GM12801 (cell line): ENCODE data around the gene RPS2.

Source experiments
- TF ChIP-seq, protein P1 (sequence below): IDR thresholded peaks from one replicate; pipeline ENCODE4 v1.5.1; 2011; ENCODE audit warnings: control low read depth; ENCODE audit not compliant: insufficient read length; ENCODE audit errors: extremely low read depth

RPS2 gene

DNA sequence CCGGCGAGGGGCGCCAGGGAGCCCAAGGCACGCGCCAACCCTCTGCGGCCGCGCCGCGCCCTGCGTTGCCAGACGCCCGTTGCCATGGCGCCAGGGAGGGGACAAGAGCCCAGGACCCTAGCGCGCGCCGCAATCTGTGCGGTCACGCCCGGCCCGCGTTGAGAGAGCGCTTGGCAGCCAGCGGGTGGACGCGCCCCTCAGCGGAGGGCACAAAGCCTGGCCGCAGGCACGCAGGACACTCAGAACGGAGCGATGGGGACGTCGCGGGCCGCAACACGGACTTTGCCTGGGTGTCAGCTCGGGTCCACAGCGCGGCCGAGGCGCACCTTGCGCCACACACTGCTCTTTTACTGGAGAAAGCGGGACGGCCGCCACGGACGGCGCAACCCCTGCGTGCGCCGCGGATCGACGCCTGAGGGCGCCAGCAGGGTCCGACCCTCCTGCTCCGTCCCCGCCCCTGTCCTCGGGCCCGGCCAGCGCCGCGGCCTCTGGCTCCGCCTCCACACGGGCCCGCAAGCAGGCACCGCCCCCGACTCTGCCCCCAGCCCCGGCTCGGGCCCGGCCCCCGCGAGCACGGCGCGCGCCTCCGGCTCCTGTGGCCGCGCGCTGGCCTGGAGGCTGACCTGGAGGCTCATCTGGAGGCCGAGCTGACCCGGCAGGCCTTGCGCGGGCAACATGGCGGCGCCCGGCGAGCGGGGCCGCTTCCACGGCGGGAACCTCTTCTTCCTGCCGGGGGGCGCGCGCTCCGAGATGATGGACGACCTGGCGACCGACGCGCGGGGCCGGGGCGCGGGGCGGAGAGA is 19.1 kb upstream of the RPS2 start, which contains the start of gene GFER:
GFER (plus strand) TSS at position 650 of the 803 bp plus-strand sequence; CDS start at position 676, 26 bp downstream.
- TF ChIP-seq, protein P1, sequence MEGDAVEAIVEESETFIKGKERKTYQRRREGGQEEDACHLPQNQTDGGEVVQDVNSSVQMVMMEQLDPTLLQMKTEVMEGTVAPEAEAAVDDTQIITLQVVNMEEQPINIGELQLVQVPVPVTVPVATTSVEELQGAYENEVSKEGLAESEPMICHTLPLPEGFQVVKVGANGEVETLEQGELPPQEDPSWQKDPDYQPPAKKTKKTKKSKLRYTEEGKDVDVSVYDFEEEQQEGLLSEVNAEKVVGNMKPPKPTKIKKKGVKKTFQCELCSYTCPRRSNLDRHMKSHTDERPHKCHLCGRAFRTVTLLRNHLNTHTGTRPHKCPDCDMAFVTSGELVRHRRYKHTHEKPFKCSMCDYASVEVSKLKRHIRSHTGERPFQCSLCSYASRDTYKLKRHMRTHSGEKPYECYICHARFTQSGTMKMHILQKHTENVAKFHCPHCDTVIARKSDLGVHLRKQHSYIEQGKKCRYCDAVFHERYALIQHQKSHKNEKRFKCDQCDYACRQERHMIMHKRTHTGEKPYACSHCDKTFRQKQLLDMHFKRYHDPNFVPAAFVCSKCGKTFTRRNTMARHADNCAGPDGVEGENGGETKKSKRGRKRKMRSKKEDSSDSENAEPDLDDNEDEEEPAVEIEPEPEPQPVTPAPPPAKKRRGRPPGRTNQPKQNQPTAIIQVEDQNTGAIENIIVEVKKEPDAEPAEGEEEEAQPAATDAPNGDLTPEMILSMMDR = no peak

DNA sequence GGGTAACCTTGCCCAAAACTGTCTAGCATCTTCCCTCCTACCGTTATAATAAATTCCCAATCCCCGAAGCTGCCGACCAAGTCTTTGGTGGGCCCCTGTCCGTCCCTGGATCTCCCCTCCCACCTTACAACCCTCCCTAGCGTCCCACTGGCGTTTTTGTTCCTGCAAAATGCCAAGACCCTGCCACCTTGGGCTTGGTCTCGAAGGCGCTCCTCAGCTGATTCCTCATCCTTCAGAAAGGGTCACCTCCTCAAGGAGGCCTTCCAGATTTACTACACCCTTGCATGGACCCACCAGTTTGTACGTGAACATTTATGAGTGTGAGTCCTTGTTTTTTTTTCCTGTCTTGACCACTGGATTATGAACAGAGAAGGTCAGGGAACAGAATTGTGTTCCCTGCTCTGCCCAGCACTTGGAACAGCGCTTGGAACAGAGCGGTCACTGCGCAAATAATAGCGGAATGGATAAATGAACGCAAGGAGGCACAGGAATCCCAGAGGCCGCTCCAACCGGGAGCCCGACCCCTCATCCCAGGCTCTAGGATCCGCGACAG is 18.4 kb upstream of the RPS2 start:
- TF ChIP-seq, protein P1 = no peak

DNA sequence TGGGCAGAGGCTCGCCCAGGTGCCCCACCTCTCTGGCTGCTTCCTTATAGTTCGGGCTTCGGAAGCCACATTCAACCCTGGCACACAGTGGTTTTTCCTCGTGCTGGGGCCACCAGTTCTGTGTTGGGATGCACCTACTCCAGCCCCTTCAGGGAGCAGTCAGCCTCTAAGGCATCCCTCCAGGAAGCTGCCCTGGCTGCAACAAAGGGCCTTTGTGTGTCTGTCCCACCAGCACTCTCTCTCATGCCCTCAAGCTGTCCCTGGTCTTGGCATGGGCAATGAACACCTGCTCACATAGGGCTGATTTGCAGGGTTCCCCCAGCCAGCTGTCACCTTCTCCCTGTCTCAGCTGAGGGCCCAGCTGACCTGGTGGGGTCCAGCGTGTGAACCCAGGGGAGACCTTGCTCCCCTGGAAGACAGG is 17.4 kb upstream of the RPS2 start:
- TF ChIP-seq, protein P1 = no peak

DNA sequence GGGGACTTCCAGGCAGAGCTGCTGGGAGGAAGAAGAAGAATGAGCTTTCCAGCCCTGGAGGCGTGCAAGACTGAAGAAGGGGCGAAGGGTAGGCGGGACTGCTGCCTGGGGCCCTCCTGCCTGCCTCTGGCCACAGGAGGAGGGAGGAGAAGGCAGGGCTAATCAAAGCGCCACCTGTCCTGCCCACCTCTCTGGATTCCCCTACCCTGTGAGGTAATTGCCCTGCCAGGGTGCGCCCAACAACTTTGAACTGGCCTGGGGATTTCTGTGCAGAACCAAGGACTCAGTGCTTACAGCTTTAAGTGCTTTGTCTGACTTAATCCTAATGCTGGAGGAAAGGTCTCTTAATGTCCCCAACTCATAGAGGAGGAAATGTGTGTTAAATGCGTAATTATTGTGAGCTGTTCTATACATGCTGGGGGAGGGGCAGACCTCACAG is 16.8 kb upstream of the RPS2 start, which contains the start of gene NOXO1:
NOXO1 (minus strand) TSS at position 72 of the 439 bp plus-strand sequence. CDS start 290 bp downstream, outside the sequence.
- TF ChIP-seq, protein P1 = no peak

DNA sequence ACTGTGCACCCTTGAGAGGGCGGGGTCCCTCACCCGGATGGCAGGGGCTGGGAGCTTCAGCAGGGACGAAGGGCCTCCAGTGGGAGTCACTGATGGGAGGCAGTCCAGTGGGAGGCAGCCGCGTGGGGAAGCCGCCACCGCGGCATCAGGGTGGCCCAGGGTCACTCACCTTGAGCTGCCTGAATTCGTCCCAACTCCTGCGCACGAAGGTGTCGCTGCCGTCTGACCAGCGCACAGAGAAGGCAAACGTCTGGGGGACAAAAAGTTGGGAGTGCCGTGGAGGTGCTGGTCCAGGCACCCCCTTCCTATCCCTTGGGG is 16.1 kb upstream of the RPS2 start:
- TF ChIP-seq, protein P1 = no peak

DNA sequence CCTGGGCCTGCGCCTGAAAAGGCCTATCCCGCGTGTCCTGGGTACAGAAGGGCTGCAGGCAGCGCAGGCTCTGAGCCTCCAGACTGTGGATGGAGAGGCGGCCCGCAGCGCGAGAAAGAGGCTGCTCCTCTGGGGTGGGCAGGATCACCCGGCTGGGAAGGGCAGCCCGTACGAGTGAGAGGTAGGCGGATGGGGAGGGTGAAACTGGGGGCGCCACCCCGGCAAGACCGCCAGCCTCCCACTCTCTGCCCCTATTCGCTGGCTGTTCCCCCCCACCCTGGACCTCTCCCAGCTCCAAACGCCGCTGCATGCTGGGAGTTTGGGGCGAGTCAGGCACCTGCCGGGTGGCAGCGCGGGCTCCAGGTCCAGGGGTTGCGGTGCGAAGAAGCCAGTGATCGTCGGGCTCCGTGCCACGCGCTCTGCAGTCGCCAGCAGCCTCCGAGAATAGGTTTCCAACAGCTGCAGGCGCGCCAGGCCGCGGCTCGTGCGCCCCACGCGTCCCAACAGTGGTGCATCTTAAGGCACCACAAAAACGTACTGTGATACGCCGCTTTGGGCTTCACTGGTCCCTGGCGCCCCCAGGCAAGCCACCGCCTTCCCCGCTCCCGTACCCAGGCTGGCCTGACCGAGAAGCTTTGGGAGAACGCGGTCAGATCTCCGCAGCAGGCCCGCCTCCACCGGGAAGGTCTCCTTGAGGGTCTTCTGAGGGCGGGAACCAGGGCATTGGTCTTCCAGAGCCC is 15.6 kb upstream of the RPS2 start:
- TF ChIP-seq, protein P1 = no peak
